ENCODE measurements around the gene TSPAN13.

TSPAN13 gene

GRCh38 chr7:16753102-16753931, at the start of gene TSPAN13:
TSPAN13 (plus strand) TSS chr7:16753755; CDS start chr7:16753968, 213 bp downstream.
- TF ChIP-seq, protein P1, sequence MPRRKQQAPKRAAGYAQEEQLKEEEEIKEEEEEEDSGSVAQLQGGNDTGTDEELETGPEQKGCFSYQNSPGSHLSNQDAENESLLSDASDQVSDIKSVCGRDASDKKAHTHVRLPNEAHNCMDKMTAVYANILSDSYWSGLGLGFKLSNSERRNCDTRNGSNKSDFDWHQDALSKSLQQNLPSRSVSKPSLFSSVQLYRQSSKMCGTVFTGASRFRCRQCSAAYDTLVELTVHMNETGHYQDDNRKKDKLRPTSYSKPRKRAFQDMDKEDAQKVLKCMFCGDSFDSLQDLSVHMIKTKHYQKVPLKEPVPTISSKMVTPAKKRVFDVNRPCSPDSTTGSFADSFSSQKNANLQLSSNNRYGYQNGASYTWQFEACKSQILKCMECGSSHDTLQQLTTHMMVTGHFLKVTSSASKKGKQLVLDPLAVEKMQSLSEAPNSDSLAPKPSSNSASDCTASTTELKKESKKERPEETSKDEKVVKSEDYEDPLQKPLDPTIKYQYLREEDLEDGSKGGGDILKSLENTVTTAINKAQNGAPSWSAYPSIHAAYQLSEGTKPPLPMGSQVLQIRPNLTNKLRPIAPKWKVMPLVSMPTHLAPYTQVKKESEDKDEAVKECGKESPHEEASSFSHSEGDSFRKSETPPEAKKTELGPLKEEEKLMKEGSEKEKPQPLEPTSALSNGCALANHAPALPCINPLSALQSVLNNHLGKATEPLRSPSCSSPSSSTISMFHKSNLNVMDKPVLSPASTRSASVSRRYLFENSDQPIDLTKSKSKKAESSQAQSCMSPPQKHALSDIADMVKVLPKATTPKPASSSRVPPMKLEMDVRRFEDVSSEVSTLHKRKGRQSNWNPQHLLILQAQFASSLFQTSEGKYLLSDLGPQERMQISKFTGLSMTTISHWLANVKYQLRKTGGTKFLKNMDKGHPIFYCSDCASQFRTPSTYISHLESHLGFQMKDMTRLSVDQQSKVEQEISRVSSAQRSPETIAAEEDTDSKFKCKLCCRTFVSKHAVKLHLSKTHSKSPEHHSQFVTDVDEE (CRISPR knock-in tag; IDR thresholded peaks at IDR 0.05), result 0 out of 2 replicates have a peak, but pooled peaks have one; percentile 20
- TF ChIP-seq ZC3H10 (CRISPR knock-in tag; IDR thresholded peaks at IDR 0.05) (no peak), ZFP30 (CRISPR knock-in tag; IDR thresholded peaks at IDR 0.05) (no peak)
- ATAC-seq, result peak; percentile 92

DNA sequence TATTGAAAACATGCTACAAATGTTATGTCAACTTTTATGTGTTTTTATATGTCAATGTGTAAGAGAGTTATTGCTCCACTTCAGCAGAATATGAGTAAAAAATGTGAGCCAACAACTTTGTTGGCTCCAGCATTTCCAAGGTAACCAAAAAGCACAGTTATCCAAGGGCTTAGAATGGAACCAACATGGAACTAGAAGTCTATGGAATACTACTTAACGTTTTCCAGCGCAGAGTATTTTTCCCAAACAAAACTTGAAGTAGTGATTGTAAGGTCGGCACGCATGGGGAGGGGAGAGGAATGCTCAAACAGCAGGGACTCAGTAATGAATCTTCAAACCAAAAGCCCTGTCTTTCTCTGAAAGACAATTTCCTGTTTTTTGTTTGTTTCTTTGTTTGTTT, 45.0 kb upstream of the TSPAN13 start:
- peak; percentile 18; the same call in 2 of the 3 replicates for ATAC-seq
- TF ChIP-seq BACH2 (CRISPR knock-in tag; IDR thresholded peaks at IDR 0.05; ENCODE audit: borderline replicate concordance) (no peak), TOX (CRISPR knock-in tag; IDR thresholded peaks at IDR 0.05; ENCODE audit: borderline replicate concordance) (no peak), ARNTL (CRISPR knock-in tag; IDR thresholded peaks at IDR 0.05; ENCODE audit: borderline replicate concordance, low read depth) (no peak), ISL1 (CRISPR knock-in tag; IDR thresholded peaks at IDR 0.05) (no peak), CSDC2 (CRISPR knock-in tag; IDR thresholded peaks at IDR 0.05) (no peak)
- TF ChIP-seq, protein P1 (CRISPR knock-in tag; IDR thresholded peaks at IDR 0.05), result no peak

GRCh38 chr7:16708980-16709379, 44.6 kb upstream of the TSPAN13 start:
- ATAC-seq, result peak; percentile 88
- TF ChIP-seq OSR1 (CRISPR knock-in tag; IDR thresholded peaks at IDR 0.05) (0 out of 2 replicates have a peak, but pooled peaks have one; percentile 12), ARNTL (CRISPR knock-in tag; IDR thresholded peaks at IDR 0.05; ENCODE audit: borderline replicate concordance, low read depth) (no peak), TOX (CRISPR knock-in tag; IDR thresholded peaks at IDR 0.05; ENCODE audit: borderline replicate concordance) (no peak), ZFP3 (CRISPR knock-in tag; IDR thresholded peaks at IDR 0.05) (no peak), ZFP30 (CRISPR knock-in tag; IDR thresholded peaks at IDR 0.05) (no peak)
- TF ChIP-seq, protein P2, sequence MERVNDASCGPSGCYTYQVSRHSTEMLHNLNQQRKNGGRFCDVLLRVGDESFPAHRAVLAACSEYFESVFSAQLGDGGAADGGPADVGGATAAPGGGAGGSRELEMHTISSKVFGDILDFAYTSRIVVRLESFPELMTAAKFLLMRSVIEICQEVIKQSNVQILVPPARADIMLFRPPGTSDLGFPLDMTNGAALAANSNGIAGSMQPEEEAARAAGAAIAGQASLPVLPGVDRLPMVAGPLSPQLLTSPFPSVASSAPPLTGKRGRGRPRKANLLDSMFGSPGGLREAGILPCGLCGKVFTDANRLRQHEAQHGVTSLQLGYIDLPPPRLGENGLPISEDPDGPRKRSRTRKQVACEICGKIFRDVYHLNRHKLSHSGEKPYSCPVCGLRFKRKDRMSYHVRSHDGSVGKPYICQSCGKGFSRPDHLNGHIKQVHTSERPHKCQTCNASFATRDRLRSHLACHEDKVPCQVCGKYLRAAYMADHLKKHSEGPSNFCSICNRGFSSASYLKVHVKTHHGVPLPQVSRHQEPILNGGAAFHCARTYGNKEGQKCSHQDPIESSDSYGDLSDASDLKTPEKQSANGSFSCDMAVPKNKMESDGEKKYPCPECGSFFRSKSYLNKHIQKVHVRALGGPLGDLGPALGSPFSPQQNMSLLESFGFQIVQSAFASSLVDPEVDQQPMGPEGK (CRISPR knock-in tag; IDR thresholded peaks at IDR 0.05; ENCODE audit: borderline replicate concordance), result no peak

DNA sequence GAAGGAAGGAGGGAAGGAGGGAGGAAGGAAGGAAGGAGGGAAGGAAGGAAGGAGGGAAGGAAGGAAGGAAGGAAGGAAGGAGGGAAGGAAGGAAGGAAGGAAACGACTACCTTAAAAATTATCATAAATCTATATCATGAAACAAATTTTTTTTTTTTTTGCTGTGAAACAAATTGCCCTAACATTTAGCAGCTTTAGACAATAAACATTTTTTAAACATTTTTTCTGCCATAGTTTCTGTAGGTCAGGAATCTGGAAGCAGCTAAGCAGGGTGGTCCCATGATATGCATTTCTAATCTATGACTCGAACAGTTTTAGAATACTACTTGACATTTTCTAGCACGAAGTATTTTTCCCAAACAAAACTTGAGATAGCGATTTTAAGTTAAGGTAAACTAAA, 42.9 kb upstream of the TSPAN13 start:
- TF ChIP-seq ZC3H10 (CRISPR knock-in tag; IDR thresholded peaks at IDR 0.05) (no peak), ISL1 (CRISPR knock-in tag; IDR thresholded peaks at IDR 0.05) (no peak), ZFP3 (CRISPR knock-in tag; IDR thresholded peaks at IDR 0.05) (no peak)
- no peak for ATAC-seq

- TF ChIP-seq SNAI2 (CRISPR knock-in tag; IDR thresholded peaks at IDR 0.05) (no peak), ARNTL (CRISPR knock-in tag; IDR thresholded peaks at IDR 0.05; ENCODE audit: borderline replicate concordance, low read depth) (no peak), TCF4 (CRISPR knock-in tag; IDR thresholded peaks at IDR 0.05; ENCODE audit: borderline replicate concordance) (no peak)
- ATAC-seq, result no peak
Measured at GRCh38 chr7:16711730-16712129, 41.8 kb upstream of the TSPAN13 start.

GRCh38 chr7:16712916-16713315, 40.6 kb upstream of the TSPAN13 start:
- TF ChIP-seq ZNF565 (CRISPR knock-in tag; conservative IDR thresholded peaks at IDR 0.05; ENCODE audit: low read depth) (no peak), ISL1 (CRISPR knock-in tag; IDR thresholded peaks at IDR 0.05) (no peak), RARB (CRISPR knock-in tag; IDR thresholded peaks at IDR 0.05) (no peak), ZFP30 (CRISPR knock-in tag; IDR thresholded peaks at IDR 0.05) (no peak), TOX (CRISPR knock-in tag; IDR thresholded peaks at IDR 0.05; ENCODE audit: borderline replicate concordance) (no peak), BACH2 (CRISPR knock-in tag; IDR thresholded peaks at IDR 0.05; ENCODE audit: borderline replicate concordance) (no peak)
- TF ChIP-seq, protein P1 (CRISPR knock-in tag; IDR thresholded peaks at IDR 0.05), result no peak
- TF ChIP-seq, protein P2 (CRISPR knock-in tag; IDR thresholded peaks at IDR 0.05; ENCODE audit: borderline replicate concordance), result no peak
- ATAC-seq, result no peak
